Epithelial cell of proximal tubule (primary cell): ENCODE results near the gene TEN1. TPM values are rescaled to one million over a fixed set of nuclear protein-coding genes. Genes with fewer than 3 reads are reported as not detected.
"Not testable (repeated sequence)": the region's sequence is repeated elsewhere in the genome, so short reads cannot be mapped to it uniquely, and the experiment has no call there.

Experiments
- DNase-seq: peaks from one replicate; pipeline ENCODE4 v3.0.0-alpha.2; 2011; ENCODE audit warnings: low read depth
- H3K4me3 ChIP-seq: 2 replicates; pipeline ENCODE4 v1.5.1; 2011; ENCODE audit warnings: low read depth, mild to moderate bottlenecking, low read length
- CTCF ChIP-seq: conservative IDR thresholded peaks from 2 replicates; pipeline ENCODE4 v1.5.1; 2012; ENCODE audit warnings: low read depth, mild to moderate bottlenecking, low read length
- total RNA-seq: library from RNA; depleted of rRNA; stranded (reverse); fragments of >200 nt; gene quantifications from 2 replicates; pipeline ENCODE4 v1.2.3, GENCODE V29; 2015

The TEN1 gene
- total RNA-seq, 1 donor from 2014 or later, result 41.6 TPM

GRCh38 chr17:76036497-76037261, 57.6 kb downstream of the TEN1 start:
- TF ChIP-seq CTCF, result no peak
- DNase-seq, result no peak

GRCh38 chr17:76038050-76038449, 59.0 kb downstream of the TEN1 start:
- H3K4me3 ChIP-seq, result no peak overlapping the region
- no peak for TF ChIP-seq CTCF
- no peak for DNase-seq

More at GRCh38 chr17:76036497-76037261, 57.6 kb downstream of the TEN1 start:
- no peak overlapping the region for H3K4me3 ChIP-seq

GRCh38 chr17:76039121-76039520, 60.1 kb downstream of the TEN1 start:
- DNase-seq, result no peak
- TF ChIP-seq CTCF, result no peak
- no peak overlapping the region for H3K4me3 ChIP-seq

GRCh38 chr17:76040376-76040775, 61.3 kb downstream of the TEN1 start:
- DNase-seq, result no peak
- TF ChIP-seq CTCF, result no peak
- no peak overlapping the region for H3K4me3 ChIP-seq

- H3K4me3 ChIP-seq, result not testable (repeated sequence)
These were observed 63.8 kb downstream of the TEN1 start for GRCh38 chr17:76042868-76043267.

GRCh38 chr17:76044475-76045007, 65.5 kb downstream of the TEN1 start:
- H3K4me3 ChIP-seq, DNase-seq: not testable (repeated sequence)

More at GRCh38 chr17:76042868-76043267, 63.8 kb downstream of the TEN1 start:
- not testable (repeated sequence) for DNase-seq

- no peak for DNase-seq
- no peak overlapping the region for H3K4me3 ChIP-seq
- no peak for TF ChIP-seq CTCF
These were observed 67.0 kb downstream of the TEN1 start for GRCh38 chr17:76046064-76046463.

GRCh38 chr17:76048025-76048605, 69.1 kb downstream of the TEN1 start:
- TF ChIP-seq CTCF, result no peak
- H3K4me3 ChIP-seq, result no peak overlapping the region
- DNase-seq, result no peak
